Measurements from ENCODE around the gene HLF. TPM values are rescaled to one million over a fixed set of nuclear protein-coding genes. Genes with fewer than 3 reads are reported as not detected.

HLF gene
- total and polyA plus RNA-seq, 2 of the 4 experiments (the other 2 are of a cell fraction) = 0.18 TPM; not detected in 1

- no peak for TF ChIP-seq CEBPB (IDR thresholded peaks at IDR 0.05; ENCODE audit: low read depth, low read length)
Measured at GRCh38 chr17:55284001-55284884, 19.5 kb downstream of the HLF start (continued).

GRCh38 chr17:55284944-55285339 lies 20.2 kb downstream of the HLF start:
- in situ Hi-C loops (cut with MboI; ENCODE audit: low sequenced_read_pairs) (no loop called here), dilution Hi-C loops (cut with HindIII; ENCODE audit: low sequenced_read_pairs, unreplicated experiment) (no loop called here), intact Hi-C loops (cut with micrococcal nuclease) (no loop called here)
- ChIA-PET CTCF (no interaction called here), POLR2A (ENCODE audit: unreplicated experiment) (no interaction called here)
- Histone ChIP-seq H3K27ac (ENCODE audit: insufficient read depth, low read length) (no peak overlapping the region), H3K27me3 (ENCODE audit: control insufficient read depth, insufficient read depth, low read length) (no peaks in the 10 kb centered on the region; the same call in 1 of the 2 replicates), H2AK5ac (ENCODE audit: low read depth, low read length) (no peak overlapping the region), H3K79me1 (ENCODE audit: low read depth in 1 of 2, low read length in 2 of 2) (no peaks in the 10 kb centered on the region), H2BK120ac (ENCODE audit: low read depth, low read length) (no peak overlapping the region), H3K4me3 (ENCODE audit: insufficient read depth, low read depth, low read length) (no peak overlapping the region), H3K23ac (ENCODE audit: low read depth, low read length) (no peak overlapping the region), H4K91ac (ENCODE audit: insufficient read depth, low read depth, low read length) (no peak overlapping the region), H2BK15ac (ENCODE audit: low read depth, low read length) (no peak overlapping the region), H2AFZ (replicated peaks; ENCODE audit: low read length, poor library complexity) (no peak overlapping the region), H3K9ac (ENCODE audit: low read depth, low read length) (no peak overlapping the region), H2BK5ac (ENCODE audit: low read depth, low read length, poor library complexity, severe bottlenecking) (no peak overlapping the region), H2AK9ac (replicated peaks; ENCODE audit: low read depth, low read length, poor library complexity) (no peak overlapping the region), H3K4ac (ENCODE audit: low read depth, low read length) (no peak overlapping the region), H3K9me3 (ENCODE audit: control insufficient read depth, insufficient read depth, low read length) (no peaks in the 10 kb centered on the region), H3K4me1 (ENCODE audit: control insufficient read depth, insufficient read depth, low read length) (peaks cover 5% of the 10 kb centered on the region; the same call in 1 of the 2 replicates), H3K14ac (replicated peaks; ENCODE audit: low read depth, low read length) (no peak overlapping the region), H3K56ac (ENCODE audit: extremely low read depth, insufficient read depth, low read length) (no peak overlapping the region), H4K8ac (ENCODE audit: low read depth in 2 of 2, low read length in 2 of 2) (no peak overlapping the region), H2BK20ac (ENCODE audit: low read depth, low read length) (no peak overlapping the region), H3K36me3 (ENCODE audit: control insufficient read depth, insufficient read depth, low read length) (no peaks in the 10 kb centered on the region), H4K5ac (ENCODE audit: low read depth, low read length) (no peak overlapping the region), H4K20me1 (ENCODE audit: insufficient read depth, low read length) (no peaks in the 10 kb centered on the region), H3K4me2 (ENCODE audit: low read depth, low read length) (no peak overlapping the region), H3K9me1 (ENCODE audit: insufficient read depth, low read length) (no peaks in the 10 kb centered on the region), H3K18ac (ENCODE audit: low read depth, low read length) (no peak overlapping the region)
- no peak for TF ChIP-seq SMC3 (IDR thresholded peaks at IDR 0.05; ENCODE audit: low read depth, low read length)
- TF ChIP-seq CEBPB (IDR thresholded peaks at IDR 0.05; ENCODE audit: low read depth, low read length) = no peak
- TF ChIP-seq NFE2L2 (IDR thresholded peaks at IDR 0.05; ENCODE audit: low read depth, low read length) = no peak
- TF ChIP-seq ELK1 (IDR thresholded peaks at IDR 0.05; ENCODE audit: borderline replicate concordance, low read depth, low read length) = no peak
- no peak for TF ChIP-seq RFX5 (IDR thresholded peaks at IDR 0.05; ENCODE audit: low read depth, low read length)
- TF ChIP-seq CHD1 (IDR thresholded peaks at IDR 0.05; ENCODE audit: low read depth, low read length) = no peak
- WGBS, 2 experiments (ENCODE audit: extremely low coverage in 2 of 2, insufficient read length in 1 of 2) = no CpG with 5 or more reads among the region's 2 CpGs
- ATAC-seq (ENCODE audit: low read depth) (peak; percentile 9; the same call in 1 of the 2 replicates), DNase-seq (no peak)
- no TSS peak for BruUV-seq (replicated peaks)

All from IMR-90 (cell line).